ENCODE measurements around the gene PHLDA1. TPM values are rescaled to one million over a fixed set of nuclear protein-coding genes. Genes with fewer than 3 reads are reported as not detected.
A peak's percentile ranks its signal among the peaks of the same experiment; 100 is the strongest.

Gene PHLDA1
- total and polyA plus RNA-seq, 8 donors = 15.8 to 59.3 (median 48.2) TPM

DNA sequence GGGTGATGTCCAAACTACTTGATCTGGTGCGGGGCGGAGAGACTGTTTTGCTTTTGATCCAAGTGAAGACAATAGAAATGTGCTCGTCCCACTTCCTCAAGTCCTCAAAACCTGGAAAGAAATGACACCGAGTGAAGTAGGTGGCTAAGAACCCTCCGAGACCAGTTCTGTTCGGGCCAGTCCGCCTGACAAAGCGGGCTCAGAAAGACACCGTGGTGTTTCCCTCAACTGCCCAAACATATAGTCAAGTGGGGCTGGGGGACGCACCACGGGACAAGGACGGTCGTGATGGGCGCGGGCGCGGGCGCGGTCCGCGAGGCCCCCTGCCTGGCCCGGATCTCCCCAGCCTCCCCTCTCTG lies 1.6 kb downstream of the PHLDA1 start:
- Histone ChIP-seq H3K27ac (peak overlapping the region; percentile 79 to 95), H3K36me3 (no peaks in the 10 kb centered on the region), H3K4me1 (peaks cover 0 to 39% of the 10 kb centered on the region in 2 donors), H3K27me3 (peaks cover 0 to 36% of the 10 kb centered on the region in 2 donors), H3K9me3 (no peaks in the 10 kb centered on the region), H3K4me3 (peak overlapping the region; percentile 57 to 68)
- TF ChIP-seq, protein P1, sequence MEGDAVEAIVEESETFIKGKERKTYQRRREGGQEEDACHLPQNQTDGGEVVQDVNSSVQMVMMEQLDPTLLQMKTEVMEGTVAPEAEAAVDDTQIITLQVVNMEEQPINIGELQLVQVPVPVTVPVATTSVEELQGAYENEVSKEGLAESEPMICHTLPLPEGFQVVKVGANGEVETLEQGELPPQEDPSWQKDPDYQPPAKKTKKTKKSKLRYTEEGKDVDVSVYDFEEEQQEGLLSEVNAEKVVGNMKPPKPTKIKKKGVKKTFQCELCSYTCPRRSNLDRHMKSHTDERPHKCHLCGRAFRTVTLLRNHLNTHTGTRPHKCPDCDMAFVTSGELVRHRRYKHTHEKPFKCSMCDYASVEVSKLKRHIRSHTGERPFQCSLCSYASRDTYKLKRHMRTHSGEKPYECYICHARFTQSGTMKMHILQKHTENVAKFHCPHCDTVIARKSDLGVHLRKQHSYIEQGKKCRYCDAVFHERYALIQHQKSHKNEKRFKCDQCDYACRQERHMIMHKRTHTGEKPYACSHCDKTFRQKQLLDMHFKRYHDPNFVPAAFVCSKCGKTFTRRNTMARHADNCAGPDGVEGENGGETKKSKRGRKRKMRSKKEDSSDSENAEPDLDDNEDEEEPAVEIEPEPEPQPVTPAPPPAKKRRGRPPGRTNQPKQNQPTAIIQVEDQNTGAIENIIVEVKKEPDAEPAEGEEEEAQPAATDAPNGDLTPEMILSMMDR (IDR thresholded peaks at IDR 0.05) = no peak
- intact Hi-C loops (cut with DNase I) = loop anchor here in 1 of 2 donors (10.0 kb wide), 2 partner anchors 205 to 465 kb away; no protein-coding TSS in a partner anchor
- peak in 1 of 4 donors; percentile 81 for DNase-seq
- peak; percentile 0 for ATAC-seq

DNA sequence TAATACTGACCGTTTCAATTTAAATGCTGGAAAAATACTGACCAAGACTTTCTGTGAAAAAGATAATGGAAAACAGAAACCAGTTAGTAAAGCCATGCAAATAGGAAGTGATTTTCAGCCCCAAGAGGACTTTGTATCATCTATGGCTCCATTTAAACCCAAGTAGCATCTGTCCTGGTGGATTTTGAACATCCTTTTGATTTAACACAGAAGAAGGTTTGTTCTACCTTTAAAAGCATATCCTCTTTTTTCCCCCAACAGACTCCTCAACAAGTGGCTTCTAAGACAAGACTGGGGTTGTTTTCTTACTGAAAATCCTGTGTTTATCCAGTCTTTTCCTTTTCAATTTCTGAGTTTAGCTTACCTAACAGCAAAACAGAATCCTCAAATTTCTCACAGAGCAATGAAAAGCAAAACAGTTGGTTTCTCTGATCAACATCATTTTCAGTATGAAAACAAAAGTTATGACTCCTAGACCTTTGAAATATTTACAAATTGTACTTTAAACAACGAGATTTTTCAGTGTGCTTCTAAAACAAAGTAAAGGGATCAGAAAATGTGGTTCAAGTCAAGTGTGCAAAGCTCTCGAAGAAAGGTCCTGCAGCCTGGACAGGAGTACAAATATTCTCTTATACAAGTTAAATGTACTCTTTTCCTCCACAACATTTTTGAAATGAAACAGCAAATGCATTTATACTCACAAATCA lies 2.9 kb downstream of the PHLDA1 start:
- H3K27me3 ChIP-seq = peaks cover 0 to 36% of the 10 kb centered on the region in 2 donors
- DNase-seq = no peak
- peak overlapping the region; percentile 79 to 95 for H3K27ac ChIP-seq
- no peak for ATAC-seq
- peak overlapping the region; percentile 57 to 68 for H3K4me3 ChIP-seq
- intact Hi-C loops (cut with DNase I) = no loop called here
- TF ChIP-seq, protein P1 (IDR thresholded peaks at IDR 0.05) = no peak
- H3K4me1 ChIP-seq = peaks cover 0 to 43% of the 10 kb centered on the region in 2 donors
- no peaks in the 10 kb centered on the region for H3K36me3 ChIP-seq
- no peaks in the 10 kb centered on the region for H3K9me3 ChIP-seq

DNA sequence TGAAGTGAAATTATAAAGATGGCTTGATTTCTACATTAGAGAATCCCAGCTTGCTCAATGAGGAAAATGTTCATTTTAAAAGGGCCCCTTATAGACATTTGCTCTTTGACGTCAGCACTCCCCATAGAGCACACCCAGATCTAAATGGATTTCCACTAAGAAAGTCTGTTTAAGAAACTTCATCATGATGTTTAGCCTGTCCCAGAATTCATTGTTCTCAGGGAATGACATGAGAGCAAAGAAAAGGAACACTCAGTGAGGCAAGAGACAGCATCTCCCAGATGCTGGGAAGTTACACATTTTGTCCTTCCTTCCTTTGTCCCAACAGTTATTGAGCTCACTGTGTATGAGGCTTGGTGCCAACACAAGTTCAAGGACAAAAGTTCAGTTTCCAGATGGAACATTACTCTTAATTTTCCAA lies 4.9 kb downstream of the PHLDA1 start:
- H3K27ac ChIP-seq = peak overlapping the region; percentile 31 to 33
- H3K4me1 ChIP-seq = peaks cover 0 to 40% of the 10 kb centered on the region in 2 donors
- no peak overlapping the region for H3K4me3 ChIP-seq
- H3K9me3 ChIP-seq = no peaks in the 10 kb centered on the region
- H3K27me3 ChIP-seq = peaks cover 0 to 26% of the 10 kb centered on the region in 2 donors
- ATAC-seq = no peak
- TF ChIP-seq, protein P1 (IDR thresholded peaks at IDR 0.05) = no peak
- DNase-seq = peak in 1 of 4 donors; percentile 45
- intact Hi-C loops (cut with DNase I) = no loop called here
- H3K36me3 ChIP-seq = no peaks in the 10 kb centered on the region

DNA sequence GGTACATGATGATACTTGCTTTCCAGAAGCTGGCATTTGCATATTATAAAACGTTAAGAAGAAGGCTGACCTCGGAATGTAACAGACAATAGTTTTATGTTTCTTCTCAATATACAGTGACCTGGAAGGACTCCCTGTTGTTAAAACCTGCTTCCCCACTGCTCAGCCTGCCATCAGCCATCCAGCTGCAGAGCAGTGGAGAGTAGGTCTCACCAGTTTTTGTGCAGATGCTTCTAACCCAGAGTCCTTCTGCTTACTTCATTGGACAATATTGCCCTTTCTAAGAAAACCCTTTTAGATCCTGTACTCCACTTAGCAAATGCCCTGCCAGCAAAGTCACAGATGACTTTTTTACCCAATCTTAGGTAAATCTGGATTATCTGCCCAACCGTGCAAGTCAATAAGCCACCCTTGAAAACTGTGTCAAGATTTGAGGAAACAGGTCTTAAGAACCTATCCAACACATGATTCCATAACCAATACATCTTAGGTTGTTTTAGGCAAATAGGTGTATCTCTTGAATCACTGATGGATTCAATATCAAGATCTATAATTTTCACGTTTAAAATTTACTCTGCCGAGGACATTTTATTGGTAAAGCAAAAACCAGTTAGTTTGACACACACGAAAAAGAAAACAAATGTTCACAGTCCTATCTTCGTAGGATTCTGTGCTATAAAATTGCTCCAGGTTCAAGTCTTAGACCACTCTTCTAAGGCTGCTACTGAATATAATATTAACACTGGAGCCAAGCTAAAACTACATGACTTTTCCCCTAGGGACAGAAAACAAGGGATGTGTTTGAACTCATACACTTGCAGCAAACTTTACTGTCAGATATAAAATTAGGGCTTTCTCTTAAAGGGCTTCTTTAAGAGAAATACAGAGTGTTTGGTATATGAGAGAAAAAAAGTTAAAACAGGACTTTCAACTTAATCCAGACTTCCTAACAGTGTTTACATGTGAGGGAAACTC lies 5.7 kb downstream of the PHLDA1 start:
- Histone ChIP-seq H3K27ac (peak overlapping the region; percentile 31 to 33), H3K27me3 (peaks cover 0 to 24% of the 10 kb centered on the region in 2 donors), H3K4me3 (no peak overlapping the region), H3K9me3 (no peaks in the 10 kb centered on the region), H3K36me3 (no peaks in the 10 kb centered on the region), H3K4me1 (peaks cover 5 to 48% of the 10 kb centered on the region in 2 donors)
- intact Hi-C loops (cut with DNase I) = no loop called here
- ATAC-seq (no peak), DNase-seq (no peak)
- TF ChIP-seq, protein P1 (IDR thresholded peaks at IDR 0.05) = no peak
